GM18861 (cell line): ENCODE results near the gene EIPR1.
"Not testable (repeated sequence)": the region's sequence is repeated elsewhere in the genome, so short reads cannot be mapped to it uniquely, and the experiment has no call there.

Experiments used
- ATAC-seq: cut with Tn5 transposase; IDR thresholded peaks from one replicate; pipeline ENCODE4 v1.9.1; 2021; ENCODE audit not compliant: unreplicated experiment

Gene EIPR1

DNA sequence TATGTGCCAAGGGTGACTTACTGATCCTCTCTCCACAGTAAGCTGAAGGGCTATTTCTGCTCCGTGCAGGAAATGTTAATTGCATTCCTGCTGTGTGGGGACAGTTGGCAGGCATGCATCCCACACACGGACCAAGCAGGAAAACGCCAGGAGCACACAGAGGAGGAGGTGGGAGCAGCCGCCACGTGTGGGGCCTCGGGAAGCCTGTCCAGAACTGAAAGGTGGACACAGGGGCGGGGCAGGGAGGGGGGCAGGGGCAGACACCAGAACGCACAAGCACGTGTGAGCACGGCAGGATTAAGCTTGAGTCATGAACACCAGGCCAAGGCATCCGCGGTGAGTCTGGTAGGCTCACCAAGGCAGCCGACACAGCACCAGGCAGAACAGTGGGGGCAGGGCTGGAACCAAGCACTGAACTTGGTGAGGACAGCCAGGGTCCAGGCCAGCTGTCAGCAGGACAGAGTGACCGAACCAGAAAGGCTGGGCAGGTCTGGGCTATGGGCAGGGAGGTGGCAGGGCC is 177.1 kb downstream of the EIPR1 start:
- ATAC-seq = no peak

DNA sequence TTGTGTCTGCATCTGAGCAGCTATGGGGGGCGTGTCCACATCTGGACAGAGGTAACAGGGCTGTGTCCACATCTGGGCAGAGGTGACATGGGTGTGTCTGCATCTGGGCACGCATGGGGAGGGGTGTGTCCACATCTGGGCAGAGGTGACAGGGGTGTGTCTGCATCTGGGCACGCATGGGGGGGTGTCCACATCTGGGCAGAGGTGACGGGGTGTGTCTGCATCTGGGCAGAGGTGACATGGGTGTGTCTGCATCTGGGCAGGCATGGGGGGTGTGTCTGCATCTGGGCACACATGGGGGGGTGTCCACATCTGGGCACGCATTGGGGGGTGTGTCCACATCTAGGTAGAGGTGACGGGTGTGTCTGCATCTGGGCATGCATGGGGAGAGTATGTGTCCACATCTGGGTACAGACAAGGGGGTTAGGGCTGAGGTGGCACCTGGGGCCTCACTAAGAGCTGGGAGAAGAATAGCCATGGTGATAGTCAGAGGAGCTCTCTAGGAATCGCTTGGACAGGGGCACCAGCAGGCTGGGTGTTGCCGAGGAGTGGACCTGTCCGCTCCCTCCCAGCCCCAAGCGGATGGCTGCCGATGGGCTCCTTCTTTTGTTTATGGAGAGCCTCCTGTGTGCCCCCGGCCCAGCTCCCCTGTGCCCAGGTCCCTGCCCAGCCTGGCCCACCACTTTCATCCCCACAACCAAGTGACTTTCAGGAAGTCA is 177.8 kb downstream of the EIPR1 start:
- no peak for ATAC-seq

DNA sequence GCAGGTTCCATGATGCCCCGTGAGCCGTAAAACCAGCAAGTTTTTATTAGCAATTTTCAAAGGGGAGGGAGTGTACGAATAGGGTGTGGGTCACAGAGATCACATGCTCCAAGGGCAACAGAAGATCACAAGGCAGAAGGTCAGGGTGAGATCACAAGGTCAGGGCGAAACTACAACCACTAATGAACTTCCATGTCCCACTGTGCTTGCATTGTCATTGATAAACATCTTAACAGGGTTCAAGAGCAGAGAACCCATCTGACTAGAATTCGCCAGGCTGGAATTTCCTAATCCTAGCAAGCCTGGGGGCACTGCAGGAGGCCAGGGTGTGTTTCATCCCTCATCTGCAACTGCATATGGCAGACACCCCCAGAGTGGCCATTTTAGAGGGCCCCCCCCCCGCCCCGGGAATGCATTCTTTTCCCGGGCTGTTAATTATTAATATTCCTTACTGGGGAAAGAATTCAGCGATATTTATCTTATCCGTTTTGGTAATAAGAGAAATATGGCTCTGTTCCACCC is 178.9 kb downstream of the EIPR1 start:
- not testable (repeated sequence) for ATAC-seq

DNA sequence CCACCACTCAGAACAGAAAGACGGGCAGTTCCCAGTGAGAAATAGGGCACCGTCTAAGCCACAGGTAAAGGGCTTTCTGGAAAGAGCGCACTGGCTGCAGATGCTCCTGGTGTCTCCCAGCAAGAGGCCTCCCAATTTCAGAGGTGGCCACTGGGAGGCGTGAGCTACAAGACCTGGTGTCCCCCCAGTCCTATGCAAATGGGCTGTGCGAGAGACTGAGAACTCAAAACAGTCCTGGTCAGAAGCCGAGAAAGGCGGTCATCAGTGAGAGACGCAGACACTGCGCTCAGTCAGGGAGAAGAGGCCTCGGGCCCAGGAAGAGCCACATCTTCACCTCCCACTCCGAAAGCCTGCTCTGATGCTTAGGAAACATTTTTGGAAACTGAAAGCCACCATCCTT is 179.5 kb downstream of the EIPR1 start:
- ATAC-seq = no peak

DNA sequence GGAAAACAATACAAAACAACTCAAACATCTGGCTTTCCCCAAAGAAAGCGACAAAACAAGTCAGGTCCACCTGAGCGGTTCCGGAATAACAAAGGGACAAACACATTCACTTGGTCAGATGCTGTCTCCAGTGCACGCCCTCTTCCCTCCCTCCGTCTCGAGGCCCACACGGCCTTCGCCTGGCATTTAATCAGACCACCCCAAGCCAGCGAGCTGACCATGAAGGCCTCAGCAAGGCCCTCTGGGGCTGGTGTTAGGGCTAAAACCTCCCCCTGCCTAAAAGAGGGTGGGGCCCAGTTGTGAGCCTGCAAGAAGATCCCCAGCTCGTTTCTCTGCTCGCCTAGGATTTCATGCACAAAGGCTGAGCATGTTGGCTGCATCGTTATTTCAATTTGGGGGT is 180.3 kb downstream of the EIPR1 start:
- no peak for ATAC-seq

DNA sequence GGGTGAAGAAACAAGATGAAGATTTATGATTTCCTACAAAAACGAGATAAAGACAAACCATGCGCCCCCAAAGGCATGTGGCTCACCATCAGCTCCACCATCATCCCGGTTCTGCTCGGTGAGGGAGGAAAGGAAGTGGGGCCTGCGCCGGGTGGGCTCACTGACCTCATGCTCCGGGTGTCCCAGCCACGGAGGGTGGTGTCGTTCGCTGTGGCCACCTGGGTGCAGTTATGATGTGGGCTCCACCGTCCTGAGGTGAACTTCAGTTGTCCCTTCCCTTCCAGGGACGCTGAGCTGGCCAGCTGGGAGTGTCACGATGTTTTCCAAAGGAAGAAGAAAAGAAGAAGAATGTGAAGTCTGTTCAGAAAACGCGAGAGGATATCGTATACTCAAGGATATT is 180.9 kb downstream of the EIPR1 start:
- ATAC-seq = no peak

DNA sequence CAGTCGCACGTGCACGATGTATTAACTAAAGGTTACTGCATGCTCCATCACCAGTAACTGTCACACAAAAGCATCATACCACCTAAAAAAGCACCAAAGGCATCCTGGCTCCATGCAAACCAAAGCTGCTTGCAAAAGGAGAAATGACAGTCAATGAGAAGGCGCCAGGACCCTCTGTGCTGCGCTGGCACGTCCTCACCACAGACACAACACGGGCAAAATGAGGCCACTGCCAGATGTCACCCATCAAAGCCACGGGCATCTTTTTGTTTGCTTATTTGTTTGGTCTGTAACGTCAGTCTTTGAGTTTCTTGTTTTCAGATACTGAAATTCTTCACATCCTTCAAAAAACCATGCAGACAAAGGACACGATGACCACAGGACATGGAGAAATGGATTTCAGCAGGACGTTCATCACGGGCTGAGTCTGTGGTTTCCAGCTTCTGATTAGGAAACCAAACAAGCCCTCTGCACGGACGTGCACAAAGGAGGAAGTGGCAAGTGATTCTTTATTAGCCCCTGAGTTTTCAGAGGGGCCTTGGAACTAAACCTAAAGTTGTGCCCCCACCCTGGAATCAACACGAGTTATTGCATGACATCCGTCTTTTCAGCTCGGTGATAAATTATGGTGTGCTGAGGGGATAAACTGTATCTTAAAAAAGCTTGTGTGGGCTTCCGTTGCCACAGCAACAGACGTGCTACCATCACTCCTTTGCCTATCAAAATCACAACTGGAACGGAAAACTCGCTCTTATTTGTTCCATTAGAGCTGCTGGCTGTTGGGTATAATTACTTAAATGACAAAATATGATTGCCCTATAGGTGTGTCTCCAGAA is 181.8 kb downstream of the EIPR1 start:
- no peak for ATAC-seq

DNA sequence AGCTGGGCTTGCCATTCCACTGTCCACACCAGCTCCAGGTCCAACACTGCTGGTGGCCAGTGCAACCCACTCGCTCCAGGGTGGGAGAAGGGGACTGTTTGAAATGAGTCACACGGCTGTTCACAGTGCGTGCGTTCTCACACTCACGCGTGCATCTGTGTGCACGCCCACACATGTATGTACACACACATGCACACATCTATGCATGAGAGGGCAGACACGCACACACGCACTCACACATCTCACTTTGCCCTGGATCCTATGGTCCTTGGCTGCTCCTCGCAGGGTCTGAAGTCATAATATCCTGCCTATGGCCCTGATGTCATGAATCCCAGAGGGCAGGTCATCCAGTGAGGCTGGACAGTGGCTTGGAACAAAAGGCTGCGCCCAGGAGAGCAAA is 182.8 kb downstream of the EIPR1 start:
- no peak for ATAC-seq

DNA sequence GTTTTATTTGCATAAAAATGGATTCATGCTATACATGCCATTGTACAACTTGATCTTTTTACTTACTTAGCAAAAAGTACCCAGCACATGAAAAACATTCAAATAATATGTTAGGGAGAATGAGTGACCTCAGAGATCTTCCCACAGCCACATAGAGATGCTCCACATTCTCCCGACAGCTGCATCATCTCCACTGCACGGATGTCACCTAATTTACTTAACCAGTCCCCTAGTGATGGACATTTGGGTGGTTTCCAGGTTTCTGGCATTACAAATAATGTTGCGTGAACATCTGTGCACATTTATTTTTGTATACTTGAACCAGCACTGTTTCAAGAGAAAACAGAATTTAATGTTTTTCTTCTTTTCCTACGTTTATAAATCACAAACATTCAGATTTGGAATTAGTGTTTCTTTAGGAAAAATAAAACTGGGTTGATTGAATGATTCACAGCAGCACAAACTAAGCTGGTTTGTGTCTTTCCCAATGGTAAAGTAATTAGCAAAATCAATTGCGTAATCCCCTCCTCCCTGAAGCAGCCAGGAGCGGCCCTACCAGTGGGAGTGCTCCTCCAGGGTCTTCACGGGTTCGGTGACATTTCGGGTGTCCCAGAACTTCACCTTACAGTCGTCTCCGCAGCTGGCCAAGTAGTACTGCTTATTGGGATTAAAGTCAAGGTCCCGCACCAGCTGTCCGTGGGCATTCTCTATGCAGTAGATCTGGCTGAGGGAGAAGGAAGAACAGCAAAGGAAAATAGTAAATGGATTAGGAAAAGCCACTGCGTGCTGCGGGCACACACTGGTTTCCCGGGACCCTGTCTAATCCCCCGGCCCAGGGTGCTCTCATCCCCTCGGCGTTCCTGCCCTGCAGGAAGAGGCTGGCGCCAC is 183.9 kb downstream of the EIPR1 start:
- ATAC-seq = no peak

DNA sequence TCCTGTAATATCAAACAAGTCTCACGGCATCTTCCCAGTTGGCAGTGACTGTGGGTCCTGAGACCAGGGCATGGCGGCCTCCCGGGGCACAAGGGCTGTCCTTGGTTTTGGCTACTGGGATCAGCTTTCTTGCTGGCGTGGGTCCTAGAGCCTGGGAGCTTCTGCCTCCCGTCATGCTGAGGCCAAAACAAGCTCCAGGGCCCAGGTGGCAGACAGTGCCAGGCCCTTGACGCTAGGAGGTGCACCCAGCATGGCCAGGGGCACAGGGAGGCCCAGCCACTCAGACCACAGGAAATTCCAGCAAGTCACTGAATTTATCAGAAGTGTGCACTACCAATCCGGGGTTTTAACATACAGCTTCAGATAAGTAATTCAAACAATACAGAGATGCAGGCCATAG is 184.7 kb downstream of the EIPR1 start:
- no peak for ATAC-seq

DNA sequence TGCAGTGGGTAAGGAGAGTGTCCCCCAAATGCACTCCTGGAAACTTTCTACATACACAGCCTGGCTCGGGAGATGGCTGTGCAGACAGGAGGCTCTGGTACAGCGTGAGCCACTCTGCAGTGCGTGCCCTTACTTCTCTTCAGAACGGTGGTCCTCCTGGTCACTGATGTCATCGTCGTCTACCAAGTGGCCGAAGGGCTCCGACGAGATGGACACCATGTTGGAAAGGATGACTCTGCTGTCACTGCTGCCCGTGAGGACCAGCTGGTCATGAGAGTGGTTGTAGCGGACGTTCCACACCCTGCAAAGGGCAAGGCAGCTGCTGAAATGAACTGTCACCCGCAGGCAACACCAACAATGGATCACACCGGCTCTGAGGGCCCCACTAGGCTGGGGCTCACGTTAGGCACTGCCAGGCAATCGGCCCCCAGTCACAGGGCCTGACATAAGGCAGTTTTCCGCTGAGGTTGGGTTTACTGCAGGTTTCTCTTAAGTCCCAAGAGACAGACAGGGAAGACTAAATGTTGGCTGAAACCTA is 185.3 kb downstream of the EIPR1 start:
- no peak for ATAC-seq

DNA sequence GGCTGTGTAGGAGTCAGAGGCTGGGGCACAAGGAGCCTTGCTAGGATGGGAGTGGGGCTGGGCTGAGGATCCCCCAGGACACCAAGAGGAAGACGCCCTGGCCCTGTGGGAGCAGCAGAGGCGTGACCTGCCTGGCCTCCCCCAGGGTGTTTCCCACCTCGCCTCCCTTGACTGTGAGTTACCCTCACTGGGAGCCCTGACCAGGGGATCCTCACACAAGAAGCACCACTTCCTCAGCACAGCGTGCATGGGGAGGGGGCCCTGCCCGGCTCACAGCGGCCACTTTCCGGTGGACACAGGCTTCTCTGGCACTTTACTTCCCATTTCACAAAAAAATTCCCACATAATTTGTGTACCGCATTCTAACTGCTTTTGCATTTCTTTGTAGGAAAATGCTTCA is 187.7 kb downstream of the EIPR1 start:
- ATAC-seq = no peak

DNA sequence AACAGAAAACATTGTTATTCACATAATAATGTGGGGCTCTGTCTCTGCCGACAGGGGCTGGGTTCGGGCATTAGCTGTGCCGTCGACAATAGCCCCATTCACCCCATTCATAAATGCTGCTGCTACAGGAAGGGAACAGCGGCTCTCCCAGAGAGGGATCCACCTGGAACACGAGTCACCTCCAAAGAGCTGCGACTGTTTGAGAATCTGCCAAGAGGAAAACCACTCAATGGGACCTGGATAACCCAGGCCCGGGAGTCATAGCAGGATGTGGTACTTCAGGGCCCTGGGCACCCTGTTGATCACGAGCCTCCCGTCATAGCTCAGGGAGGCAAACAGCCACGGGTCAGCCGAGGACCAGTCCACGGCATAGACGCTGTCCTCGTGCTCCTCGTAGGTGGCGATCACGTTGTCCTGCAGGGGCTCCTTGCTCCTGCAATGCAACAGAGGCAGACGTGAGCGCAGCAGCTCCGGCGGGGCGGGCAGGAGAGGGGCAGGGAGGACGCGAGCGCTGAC is 188.5 kb downstream of the EIPR1 start:
- no peak for ATAC-seq

DNA sequence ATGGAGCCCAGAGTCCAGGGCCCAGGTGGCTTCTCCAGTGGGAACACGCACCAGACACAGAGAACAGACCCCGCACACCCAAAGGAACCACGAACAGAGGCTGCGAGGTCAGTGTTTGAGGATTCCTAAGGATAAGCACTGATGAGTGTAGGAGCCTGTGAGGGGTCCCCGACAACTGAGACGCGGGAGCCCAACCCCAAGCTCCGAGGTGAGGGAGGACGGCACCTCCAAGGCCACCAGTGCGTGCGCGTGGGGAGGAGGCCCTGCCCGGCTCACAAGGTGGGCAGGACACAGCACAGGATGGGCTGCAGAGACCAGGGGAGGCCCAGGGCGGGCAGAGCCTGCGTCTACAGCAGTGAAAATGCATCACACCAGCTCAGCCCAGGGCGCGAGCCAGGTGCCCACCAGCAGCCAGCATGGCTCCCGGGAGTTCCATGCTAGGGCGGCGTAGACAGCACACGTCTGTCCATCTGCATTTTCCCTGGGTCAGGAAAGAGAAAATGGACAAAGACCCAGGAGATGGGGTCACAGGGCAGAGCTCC is 189.1 kb downstream of the EIPR1 start:
- no peak for ATAC-seq

DNA sequence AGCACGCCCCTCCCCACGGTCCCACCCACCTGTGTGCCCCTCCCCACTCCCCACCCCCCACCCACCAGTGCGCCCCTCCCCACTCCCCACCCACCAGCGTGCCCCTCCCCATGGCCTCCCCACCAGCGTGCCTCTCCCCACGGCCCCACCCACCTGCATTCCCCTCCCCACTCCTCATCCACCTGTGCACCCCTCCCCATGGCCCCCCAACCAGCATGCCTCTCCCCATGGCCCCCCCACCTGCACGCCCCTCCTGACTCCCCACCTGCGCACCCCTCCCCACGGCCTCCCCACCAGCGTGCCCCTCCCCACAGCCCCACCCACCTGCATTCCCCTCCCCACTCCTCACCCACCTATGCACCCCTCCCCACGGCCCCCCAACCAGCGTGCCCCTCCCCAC is 190.2 kb downstream of the EIPR1 start:
- no peak for ATAC-seq

DNA sequence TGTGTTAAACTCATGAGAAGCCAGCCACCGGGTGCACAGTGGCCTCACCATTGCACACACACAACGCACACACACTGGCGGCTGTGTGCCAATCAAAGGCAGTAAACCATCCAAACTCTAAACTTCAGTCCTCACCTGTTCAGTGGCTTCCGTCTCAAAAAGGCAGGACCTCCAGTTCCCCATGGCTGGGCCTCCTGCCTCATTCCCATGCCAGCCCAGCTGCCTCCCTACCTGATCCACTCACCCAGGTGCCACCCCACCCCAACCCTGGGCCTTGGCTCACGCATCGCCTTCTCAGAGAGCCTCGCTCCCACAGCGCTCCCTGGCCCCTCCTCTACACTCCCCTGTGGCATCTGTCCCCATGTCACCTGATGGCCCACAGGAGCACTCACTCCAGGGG is 190.9 kb downstream of the EIPR1 start:
- no peak for ATAC-seq

DNA sequence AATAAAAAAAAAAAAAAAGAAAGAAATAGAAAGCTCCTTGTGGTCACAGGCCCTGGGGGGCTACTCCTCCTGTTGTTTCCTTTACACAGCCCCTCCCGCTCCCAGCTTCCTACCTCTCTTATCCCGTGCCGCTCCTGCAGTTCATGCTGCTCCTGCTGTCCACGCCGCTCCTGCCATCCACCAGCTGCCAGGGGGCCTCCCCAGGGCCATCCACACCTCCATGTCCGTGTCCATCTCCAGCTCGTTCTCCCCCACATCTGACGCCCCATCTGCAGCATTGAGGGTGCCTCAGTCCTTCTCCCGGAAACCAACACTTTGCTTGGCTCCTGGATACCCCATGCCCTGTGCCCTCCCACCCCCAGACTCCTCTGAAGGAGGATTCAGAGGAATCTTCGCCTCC is 191.7 kb downstream of the EIPR1 start:
- no peak for ATAC-seq

DNA sequence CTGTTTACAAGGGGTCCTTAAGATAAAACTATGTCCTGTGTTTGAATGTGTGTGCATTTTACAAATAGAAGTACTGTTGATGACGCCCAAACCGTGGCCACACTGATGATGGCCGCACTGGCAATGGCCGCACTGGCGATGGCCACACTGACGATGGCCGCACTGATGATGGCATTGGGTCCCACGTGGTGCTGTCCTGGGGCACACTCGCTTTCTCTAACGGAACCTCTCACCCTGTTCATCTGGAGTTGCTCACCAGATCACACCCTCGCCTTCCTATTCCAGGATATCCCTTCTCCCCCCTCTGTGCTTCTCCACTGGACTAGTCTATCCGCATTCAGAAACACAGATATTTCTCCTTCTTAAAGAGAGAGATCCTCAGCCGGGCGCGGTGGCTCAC is 192.4 kb downstream of the EIPR1 start:
- no peak for ATAC-seq

DNA sequence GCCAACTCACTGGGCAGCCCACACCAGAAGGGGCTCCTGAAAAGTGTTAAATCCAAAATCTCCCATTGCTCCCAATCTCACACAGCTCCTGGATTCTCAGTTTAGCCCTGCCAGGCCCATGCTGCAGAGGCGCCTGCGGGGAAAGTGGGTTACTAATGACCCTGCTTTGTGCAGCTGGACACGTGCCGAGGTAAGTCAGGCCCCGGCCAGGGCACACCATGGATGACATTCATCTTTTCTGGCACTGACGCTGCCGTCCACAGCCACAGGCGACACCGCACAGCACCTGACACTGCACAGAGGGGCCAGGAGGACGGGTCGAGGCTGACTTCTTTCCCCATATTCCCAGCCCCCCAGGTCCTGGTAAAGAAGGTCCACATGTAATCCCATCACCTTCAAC is 193.5 kb downstream of the EIPR1 start:
- ATAC-seq = no peak

DNA sequence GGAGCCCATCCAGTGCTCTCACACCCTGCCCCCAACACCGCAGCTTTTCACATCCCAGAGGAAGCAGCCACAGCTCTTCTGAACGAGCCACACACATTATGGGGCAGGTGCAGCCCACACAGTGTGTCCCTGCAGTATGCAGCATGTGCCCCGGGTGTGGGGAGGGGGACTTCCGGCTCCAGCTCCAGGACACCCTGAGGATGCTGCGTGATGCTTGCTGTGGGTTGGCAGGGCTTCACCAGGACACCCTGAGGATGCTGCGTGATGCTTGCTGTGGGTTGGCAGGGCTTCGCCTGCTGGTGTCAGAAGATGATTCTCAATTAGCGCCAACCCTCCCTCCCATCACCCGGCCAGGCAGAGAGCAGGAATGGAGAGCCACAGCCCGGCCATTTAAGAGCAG is 193.9 kb downstream of the EIPR1 start:
- no peak for ATAC-seq
